HT1080 (cell line): Measurements from ENCODE around the gene MN1. TPM values are rescaled to one million over a fixed set of nuclear protein-coding genes. Genes with fewer than 3 reads are reported as not detected.

Experiments
- DNase-seq: peaks from one replicate; pipeline ENCODE4 v3.0.0-alpha.2; 2015; ENCODE audit warnings: low read depth
- total RNA-seq: library from RNA; depleted of rRNA; stranded (reverse); fragments of >200 nt; shearing (Covaris generic); gene quantifications from 2 replicates; pipeline ENCODE4 v1.2.3, GENCODE V29; 2014

The MN1 gene
- total RNA-seq, 1 experiment from 2014 or later, result 0.69 TPM

DNA sequence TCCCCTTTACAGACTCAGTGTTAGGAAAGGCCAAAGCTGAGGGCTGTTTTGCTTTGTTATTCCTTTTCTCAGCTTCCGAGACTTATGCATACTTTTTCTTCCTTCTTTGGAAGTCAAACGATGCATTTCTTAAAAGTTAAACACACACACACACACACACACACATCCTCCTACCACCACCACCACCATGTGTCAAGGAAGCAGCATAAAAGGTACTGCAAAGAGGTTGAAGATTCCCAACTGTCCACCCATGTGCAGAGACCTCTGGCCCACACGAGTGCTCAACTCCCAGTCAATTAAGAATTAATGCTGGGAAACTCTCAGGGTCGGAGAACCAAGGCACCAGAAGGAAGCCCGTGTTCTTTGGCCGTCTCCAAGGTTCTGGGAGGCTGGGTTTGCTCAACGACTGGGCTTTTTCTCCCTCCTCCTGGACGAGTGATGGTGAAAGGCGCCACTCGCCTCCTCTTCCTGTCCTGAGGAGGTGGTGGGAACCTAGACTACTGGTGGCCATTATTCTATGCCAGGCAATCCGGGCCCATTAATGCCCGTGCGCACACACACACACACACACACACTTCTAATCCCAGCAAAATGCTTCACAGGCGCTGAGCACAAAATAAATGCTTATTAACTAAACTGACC lies 15.1 kb downstream of the MN1 start:
- DNase-seq, result no peak

DNA sequence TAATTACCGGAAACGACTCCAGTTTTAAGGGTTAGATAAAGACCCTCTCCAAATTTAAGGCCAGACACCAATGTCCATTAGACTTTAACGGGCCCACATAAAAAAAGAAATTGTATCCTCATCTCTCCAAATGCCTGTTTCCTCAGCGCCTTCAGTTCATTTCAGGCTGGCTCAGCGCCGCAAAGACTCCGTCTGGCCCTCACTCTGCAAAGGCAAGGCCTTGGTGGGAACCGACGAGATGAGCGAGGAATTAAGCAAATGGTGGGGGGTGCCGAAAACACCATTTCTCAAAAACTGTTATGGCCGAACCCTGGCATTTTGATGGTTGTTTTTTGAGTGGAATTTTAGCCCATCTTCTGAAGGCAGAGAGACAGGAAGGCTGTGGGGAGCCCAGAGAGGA lies 15.7 kb downstream of the MN1 start:
- DNase-seq, result no peak

DNA sequence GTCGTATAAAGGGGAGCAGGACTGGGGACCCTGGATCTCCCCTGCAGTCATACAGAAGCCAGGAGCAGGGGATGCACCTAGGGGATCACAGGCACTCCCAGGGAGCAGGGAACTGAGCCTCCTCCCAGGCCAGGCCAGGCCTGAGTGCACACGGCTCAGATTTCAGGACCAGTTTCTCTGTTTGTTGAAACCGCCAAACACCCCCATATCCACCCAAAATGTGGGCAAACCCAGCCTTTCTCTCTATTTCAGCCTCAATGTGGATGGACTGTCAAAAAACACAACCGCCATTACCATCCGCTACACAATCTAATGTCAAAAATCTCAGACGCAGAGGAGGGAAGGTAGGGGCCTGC lies 17.5 kb downstream of the MN1 start:
- DNase-seq, result no peak

DNA sequence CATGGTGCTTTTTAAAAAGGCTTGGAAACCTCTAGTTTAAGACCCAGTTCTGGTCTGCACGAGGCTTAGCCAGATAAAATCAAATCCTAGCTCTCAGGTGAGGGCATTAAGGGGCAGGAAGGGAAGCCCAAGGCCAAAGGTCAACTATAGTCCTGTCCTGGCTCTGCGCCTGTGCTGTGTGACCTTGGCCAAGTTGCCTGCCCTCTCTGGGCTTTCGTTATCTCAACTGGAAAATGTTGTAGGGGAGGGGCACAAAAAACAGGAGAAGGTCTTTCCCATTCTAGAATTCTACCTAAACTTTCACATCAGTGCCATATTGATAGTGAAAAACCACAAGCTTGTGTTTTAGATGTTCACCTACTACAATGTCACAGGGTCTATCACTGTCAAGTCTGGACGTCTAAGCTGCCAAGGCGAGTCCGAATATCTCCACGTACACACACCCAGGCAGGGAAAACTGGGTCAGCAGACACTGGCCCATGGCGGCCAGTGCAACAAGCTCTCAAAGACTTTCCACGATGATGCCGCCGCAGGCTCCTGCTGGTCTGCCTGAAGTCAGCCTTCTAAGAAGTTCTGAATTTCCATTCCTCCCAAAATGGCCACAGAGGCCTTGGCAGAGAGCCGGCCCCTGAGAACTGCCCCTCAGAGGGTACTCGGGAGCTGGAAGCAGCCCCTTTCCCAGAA lies 18.0 kb downstream of the MN1 start:
- DNase-seq, result no peak

DNA sequence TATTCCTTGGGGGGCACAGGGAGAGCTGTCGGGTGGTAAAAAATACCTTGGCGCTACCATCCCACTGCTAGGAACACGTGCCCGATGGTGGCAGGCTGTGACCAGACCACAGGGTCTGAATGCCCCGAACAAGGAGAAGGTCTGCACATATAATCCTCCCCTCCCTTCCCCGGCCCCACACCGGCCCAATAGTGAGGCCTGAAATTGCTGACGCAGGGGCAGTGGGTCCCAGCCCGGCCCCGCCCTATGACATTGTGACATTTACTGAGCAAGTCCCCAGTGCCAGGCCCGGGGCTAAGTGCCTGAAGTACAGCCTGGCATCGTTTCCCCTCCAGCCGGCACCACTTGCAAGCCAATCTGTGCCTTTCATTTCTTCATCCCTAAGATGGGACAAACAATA lies 19.5 kb downstream of the MN1 start:
- DNase-seq, result no peak

DNA sequence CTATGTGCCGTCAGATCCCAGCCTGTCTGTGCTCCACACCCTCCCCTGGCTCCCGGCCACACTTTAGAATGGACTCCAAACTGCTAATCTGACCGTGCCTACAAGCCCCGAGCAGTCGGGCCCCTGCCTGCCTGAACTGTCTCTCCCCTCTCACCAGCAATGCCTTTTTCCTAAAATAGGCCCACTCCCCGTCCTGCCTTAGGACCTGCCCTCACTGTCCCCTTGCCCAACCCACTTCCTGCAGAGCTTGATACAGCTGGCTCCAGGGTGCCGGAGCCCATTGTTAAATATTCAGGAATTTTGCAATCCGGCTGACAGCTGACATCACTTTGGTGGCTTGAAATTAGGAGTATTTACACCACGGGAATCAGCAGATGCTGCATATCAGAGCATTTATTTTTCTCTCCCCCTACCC lies 21.4 kb downstream of the MN1 start:
- DNase-seq, result no peak

DNA sequence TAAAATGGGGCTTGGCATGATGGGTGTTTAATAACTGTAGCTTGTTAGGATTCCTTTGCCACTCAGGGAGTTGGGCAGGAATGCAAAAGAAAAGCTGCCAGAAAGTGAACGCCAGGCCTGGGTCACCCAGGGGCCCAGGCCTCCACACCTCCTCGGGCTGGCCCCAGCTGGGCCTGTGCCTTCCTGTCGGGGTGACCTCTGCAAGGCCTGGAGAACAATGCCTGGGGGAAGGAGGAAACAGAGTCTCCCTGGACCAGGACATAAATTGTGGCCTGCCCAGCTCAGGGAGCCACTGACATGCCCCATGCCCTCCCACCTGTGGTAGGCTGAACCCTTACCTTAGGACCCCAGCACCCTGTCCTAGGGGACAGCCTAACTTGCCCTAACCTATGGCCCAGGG lies 21.9 kb downstream of the MN1 start:
- DNase-seq, result no peak

DNA sequence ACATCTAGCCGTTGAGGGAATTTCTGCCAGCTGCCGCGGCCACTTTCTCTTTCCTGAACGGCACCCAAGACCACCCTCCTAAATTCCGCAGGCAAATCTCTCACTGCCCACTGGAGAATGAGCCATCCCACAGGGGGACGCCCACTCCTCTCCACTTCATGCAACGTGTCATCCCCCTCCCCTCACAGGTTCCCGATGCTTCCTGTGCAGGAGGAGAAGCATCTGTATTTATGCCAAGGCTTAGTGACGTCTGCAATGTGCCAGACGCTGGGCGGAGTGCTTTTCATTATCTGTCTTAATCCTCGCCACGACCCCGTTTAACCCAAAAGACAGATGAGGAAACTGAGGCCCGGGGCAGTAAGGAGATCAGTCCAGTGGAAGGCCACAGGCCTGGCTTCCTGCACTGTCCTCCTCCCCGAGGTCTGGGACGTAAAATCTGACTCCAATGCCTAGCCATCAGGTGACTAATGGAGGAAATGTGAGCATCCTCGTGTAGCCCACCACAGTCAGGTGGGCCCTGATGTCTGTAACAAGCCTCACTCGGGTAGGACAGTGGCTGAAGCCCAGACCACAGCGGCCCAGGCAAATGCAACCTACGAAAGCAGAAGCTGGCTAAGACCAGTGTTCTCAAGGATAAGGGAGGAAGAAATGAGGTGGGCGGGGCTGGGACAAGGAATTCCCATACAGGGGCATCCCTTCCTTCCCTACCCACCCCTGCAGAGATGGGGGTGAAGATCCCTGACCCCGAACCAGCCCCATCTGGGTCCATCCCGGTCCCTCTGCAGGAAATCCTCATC lies 23.1 kb downstream of the MN1 start:
- DNase-seq, result no peak

DNA sequence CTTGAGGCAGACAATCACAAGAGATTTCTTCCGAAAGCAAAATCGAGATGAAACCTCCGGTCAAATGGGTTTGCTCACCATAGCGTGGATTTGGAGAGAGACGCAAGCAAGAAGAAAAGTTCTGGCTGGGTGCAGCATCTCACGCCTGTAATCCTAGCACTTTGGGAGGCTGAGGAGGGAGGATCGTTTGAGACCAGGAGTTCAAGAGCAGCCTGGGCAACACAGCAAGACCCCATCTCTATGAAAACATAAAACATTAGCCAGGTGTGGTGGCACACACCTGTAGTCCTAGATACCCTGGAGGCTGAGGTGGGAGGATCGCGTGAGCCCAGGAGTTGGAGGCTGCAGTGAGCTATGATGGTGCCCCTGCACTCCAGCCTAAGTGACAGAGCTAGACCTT lies 24.4 kb downstream of the MN1 start:
- no peak for DNase-seq

DNA sequence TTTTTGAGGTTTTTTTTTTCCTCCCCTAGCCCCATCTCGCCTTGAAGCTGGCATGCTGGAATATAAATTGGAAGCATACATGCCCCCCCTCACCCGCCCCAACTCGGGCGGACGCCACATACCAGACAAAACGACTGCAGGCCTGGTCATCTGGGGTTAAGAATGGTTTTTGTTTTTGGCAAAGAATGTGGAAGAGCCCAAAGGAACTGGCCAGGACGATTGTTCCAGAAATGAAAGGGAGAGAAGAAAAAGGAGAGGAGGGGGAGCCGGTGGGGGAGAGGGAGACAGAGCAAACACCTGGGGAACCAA lies 25.0 kb downstream of the MN1 start:
- no peak for DNase-seq

DNA sequence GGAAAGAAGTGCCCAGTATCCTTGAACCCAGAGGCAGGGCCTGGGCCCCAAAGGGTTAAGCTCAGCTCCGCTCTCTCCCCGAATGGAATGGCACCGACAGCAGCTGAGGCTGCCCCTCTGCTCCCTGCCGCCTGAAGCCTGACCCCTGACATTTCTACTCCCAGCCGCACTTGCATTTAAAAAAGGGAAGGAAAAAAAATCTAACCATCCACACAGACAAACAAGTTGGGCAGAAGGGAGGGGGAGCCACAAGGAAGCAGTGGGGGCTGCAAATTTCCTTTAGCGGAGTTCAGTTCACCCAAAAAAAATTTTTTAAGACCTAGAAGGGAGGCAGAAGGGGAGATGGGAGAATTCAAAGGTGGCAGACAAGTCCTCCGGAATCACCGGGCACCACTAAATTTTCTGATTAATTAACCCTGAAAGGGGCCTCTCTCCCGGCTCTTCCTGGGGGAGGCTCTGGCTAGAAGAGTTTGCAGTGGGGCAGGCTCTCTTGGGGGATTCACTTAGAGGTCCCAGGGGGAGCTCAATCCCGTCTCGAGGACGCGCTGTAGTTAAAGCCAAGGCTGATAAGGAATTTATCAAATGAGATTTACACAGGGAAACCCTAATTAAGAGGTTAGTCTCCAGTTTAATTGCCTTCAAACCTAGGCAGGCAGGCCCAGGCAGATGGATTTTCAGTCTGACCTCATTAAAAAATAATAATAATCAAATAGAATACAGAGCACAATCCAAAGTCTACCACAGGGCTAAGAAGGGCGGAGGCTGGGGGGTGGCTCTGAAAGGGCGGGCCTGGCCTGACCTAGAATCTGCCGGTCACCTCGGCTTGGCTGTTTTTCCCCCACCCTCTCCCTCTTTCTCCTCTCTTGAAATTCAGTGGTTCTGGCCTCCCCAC lies 25.6 kb downstream of the MN1 start:
- DNase-seq, result no peak

DNA sequence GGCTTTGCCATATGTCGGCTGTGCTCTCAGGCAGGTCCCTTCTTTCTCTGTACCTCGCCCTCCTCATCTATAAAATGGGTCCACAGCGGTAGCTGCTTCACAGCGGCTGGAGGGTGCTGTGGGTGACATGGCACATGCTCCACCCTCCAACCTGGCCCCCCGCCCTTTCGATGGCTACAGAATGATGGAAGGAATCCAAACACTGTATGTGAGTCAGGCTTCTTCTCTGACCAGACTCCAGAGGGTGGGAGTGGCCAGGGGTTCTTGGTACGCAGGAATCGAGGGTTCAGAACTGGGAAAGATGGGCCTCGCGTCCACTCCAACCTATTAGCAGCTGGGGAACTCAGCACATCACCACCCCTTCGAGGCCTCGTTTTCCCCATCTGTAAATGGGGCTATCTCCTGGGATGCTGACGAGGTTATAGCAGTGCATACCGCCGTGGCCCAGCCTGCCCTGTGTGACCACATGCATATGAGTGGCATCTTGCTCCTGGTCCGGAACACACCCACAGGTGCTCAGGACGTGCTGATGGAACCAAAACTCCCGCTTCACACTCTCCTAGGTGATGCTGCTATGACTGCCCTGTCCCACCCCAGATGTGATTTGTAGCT lies 26.4 kb downstream of the MN1 start:
- DNase-seq, result peak; percentile 20

DNA sequence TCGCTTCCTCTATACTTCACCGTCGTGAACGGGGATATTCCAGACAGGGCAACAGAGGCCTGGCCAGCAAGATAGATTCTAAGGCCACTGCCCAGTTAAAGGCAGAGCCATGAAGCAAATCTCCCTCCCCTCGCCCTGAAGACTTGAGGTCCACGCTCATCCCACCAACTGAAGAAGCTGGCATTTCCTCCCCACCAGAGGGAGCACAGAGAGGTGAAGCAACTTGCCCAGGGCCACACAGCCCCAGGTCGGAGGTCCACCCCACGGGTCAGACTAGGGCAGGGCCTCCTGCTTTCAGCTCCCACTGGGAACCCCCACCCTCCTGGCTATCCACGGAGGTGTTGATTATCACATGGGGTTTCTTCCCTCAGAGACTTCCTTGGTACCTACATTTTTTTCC lies 27.4 kb downstream of the MN1 start:
- no peak for DNase-seq

DNA sequence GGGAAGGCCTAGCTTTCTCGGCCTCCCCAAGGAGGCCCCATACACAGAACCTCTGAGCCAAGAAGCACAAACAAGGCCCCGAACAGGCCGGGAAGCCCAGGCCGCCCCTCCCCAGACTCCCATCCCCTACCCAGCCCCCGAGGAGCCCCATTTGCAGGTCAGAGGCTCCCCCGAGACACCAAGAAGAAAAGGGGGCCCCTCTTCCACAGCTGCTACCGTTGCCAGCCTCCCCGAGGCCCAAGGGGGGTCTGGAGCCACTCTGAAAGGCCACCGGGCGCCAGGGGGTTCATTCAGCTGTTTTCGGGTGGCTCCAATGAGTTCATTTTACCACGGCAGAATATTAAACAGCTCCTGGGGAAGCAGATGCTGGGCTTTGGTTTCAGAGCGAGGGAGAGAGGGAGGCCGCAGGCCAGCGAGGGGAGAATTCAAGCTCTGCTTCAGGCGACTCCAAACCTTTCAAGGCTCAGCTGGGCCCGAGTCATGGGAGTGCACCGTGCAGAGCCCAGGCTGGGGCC lies 28.5 kb downstream of the MN1 start:
- no peak for DNase-seq

DNA sequence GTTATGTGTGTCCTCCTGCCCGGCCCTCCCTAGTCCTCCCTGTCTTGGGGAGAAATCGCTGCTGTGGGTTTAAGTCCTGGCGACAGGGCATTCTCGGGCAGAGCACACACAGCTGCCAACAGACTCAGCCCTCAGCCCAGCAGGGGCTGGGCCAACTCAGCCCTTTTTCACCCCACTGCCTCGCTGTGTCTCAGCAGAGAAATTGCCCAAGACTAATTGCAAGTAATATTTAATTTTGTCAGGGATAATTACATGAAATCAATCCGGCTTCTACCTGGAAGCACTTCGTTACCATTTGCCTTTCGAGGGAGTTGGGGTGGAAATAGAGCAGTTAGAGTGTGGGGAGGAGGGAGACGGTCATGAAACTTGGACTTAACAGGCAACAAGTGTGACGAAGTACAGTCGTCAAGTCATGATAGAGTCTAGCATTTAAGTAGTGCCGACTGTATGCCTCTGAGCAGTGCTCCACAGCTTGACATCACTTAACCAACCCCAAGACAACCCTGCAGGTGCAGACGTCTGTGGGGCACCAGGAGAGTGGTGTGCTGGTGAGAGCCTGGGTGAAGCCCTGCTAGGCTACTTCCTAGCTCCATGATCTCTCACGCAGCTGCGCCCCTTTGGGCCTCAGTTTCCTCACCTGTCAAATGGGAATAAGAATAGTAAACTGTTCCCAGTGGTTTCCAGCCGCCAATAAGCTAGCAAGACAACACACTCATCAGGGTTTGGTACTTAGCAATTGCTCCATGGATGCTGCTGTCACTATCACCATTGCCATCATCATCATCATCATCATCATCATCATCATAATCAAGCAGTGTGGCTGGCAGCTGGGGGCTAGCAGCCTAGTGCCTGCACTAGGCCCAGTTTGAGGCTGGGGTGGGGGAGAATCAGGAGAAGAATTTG lies 29.2 kb downstream of the MN1 start:
- DNase-seq, result no peak

DNA sequence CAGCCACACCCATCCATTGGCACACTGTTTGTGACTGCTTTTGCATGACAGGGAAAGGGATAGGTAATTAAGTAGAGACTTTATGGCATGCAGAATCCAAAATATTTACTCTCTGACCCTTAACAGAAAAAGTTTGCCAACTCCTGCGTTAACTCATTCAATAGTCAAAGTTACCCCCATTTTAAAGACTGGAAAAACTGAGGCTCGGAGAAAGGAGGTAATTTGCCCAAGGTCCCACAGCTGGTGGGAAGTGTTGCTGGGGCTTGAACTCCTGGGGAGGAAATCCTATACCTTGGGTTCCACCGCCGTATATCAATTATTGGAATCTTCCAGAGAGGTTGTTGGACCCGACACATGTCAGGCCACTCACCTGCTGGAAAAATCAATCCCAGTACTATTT lies 29.9 kb downstream of the MN1 start:
- DNase-seq, result no peak

DNA sequence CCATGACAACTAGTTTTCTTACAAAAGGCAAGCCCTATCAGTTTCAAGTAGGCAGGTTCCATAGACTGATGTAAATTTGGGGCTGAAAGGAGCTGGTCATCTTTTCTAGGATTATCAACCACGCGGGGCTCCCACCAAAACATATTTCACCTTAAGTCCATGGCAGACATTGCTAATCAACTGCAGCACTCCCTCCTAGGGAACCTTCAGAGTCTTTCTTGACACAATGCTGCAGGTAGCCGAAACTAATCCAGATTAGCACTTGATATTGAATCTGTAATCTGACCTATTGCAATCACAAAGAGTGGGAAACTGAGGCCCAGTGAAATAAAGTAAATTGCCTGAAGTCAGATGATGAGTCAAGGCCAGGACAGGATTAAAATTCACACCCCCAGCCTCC lies 32.5 kb downstream of the MN1 start:
- DNase-seq, result no peak

DNA sequence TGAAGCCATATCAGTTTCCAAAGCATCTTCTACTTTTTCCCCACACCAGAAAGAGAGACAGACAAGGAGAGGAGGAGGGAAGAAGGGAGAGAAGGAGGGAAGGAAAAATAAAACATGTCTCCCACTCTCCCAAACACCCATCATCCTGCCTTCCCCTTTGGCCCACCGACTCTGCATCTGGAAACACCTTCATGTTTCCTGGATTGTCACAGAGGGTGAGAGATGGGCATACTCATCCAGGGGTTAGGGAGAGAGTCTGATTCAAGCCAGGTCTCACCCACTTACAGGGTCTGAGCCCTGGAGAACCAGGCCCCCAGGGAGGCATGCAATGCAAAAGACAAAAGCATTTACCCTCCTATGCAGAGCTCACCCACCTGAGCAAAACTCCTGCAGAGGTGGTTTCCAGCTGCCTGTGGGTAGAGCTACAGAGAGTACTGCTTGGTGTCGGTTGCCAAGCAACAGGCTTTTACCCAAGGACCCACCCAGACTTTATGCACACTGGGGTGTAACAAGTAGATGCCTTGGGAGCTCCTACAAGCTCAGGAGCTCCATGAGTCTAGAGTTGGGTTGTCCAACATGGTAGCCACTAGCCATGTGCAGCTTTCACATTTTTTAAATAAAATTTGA lies 33.4 kb downstream of the MN1 start:
- DNase-seq, result no peak

DNA sequence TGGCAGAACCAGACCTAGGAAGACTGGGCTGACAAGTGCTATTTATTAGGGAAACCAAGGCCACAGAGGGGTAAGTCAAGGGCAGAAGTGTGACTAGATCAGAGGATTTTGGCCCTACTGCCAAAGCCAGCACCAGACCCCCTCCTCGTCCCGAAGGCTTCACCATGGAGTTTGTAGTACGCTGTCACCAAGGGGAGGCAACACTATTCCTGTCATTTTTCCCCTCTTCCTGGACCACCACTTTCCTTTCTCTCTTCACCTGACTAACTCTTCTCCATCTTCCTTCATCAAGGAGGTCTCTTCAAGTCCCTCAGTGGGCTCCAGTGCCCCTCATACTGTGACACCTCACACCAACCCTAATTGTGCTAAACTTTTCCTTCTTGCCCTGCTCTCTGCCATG lies 34.9 kb downstream of the MN1 start:
- DNase-seq, result no peak
